Stimulated activated CD8-positive, alpha-beta memory T cell treated with anti-CD3 and anti-CD28 coated beads, Interleukin-2, amount 100 ng/mL, for 1 hour (primary cell): ENCODE data around the gene C16orf96.
A peak's percentile ranks its signal among the peaks of the same experiment; 100 is the strongest.

Experiments used
- DNase-seq, 2 donors: peaks; one replicate each; pipeline ENCODE4 v3.0.0-alpha.2; 2020; ENCODE audit warnings: low read depth in 2 of 2

The C16orf96 gene

GRCh38 chr16:4616047-4616811 lies 60.1 kb downstream of the C16orf96 start:
- peak; percentile 94 to 98 for DNase-seq

- DNase-seq = no peak
Observed at GRCh38 chr16:4617880-4618279, 61.7 kb downstream of the C16orf96 start.

GRCh38 chr16:4618645-4619418 lies 62.7 kb downstream of the C16orf96 start:
- no peak for DNase-seq

GRCh38 chr16:4623593-4623992 lies 67.5 kb downstream of the C16orf96 start:
- DNase-seq = no peak

- peak; percentile 74 to 86 for DNase-seq
Observed at GRCh38 chr16:4624015-4624826, 68.1 kb downstream of the C16orf96 start, which contains the start of gene MGRN1. Gene MGRN1, plus strand, starts transcription at chr16:4624826. Its CDS starts 135 bp downstream, at chr16:4624961.

- peak; percentile 38 to 48 for DNase-seq
Observed at GRCh38 chr16:4624827-4625559, 68.9 kb downstream of the C16orf96 start.

GRCh38 chr16:4625560-4626159 lies 69.5 kb downstream of the C16orf96 start:
- no peak for DNase-seq

GRCh38 chr16:4626396-4626795 lies 70.3 kb downstream of the C16orf96 start:
- DNase-seq = no peak

- DNase-seq = no peak
Observed at GRCh38 chr16:4628283-4628682, 72.1 kb downstream of the C16orf96 start.

GRCh38 chr16:4631444-4631843 lies 75.3 kb downstream of the C16orf96 start:
- DNase-seq = no peak

GRCh38 chr16:4633910-4634635 lies 77.9 kb downstream of the C16orf96 start:
- no peak for DNase-seq

- no peak for DNase-seq
Observed at GRCh38 chr16:4634768-4635167, 78.6 kb downstream of the C16orf96 start.

- no peak for DNase-seq
Observed at GRCh38 chr16:4636196-4636595, 80.1 kb downstream of the C16orf96 start.

GRCh38 chr16:4637501-4638166 lies 81.5 kb downstream of the C16orf96 start:
- DNase-seq = no peak

GRCh38 chr16:4639899-4640509 lies 83.9 kb downstream of the C16orf96 start:
- no peak for DNase-seq

- DNase-seq = no peak
Observed at GRCh38 chr16:4640572-4641305, 84.6 kb downstream of the C16orf96 start.

- DNase-seq = no peak
Observed at GRCh38 chr16:4641306-4641687, 85.2 kb downstream of the C16orf96 start.

GRCh38 chr16:4641895-4642294 lies 85.8 kb downstream of the C16orf96 start:
- no peak for DNase-seq
